ENCODE measurements around the gene KDM3B.
A peak's percentile ranks its signal among the peaks of the same experiment; 100 is the strongest.

KDM3B gene

GRCh38 chr5:138337685-138338410 is 14.6 kb upstream of the KDM3B start, which contains the start of gene FAM53C:
TSS of gene FAM53C (plus strand) at chr5:138338266. CDS start at chr5:138341336, 3,070 bp downstream.
- peak; percentile 60; the same call in 1 of the 2 replicates for TF ChIP-seq MAX (IDR thresholded peaks at IDR 0.05; ENCODE audit: low read depth, low read length)
- TF ChIP-seq MYC (IDR thresholded peaks at IDR 0.05; ENCODE audit: low read depth, low read length), result 0 out of 2 replicates have a peak, but pooled peaks have one; percentile 73
- TF ChIP-seq CTCF (IDR thresholded peaks at IDR 0.05; ENCODE audit: low read depth, low read length), result no peak
- TF ChIP-seq POLR2A (IDR thresholded peaks at IDR 0.05; ENCODE audit: extremely low read depth, insufficient read length), result peak; percentile 99
- DNase-seq (ENCODE audit: low read depth), result peak; percentile 93
- peak within 1 kb of the TSS; percentile 85 for H3K4me3 ChIP-seq (ENCODE audit: low read depth, low read length)

GRCh38 chr5:138338411-138339090 is 13.9 kb upstream of the KDM3B start:
- peak; percentile 8 for TF ChIP-seq MYC (IDR thresholded peaks at IDR 0.05; ENCODE audit: low read depth, low read length)
- no peak for TF ChIP-seq CTCF (IDR thresholded peaks at IDR 0.05; ENCODE audit: low read depth, low read length)
- peak overlapping the region; percentile 85 for H3K4me3 ChIP-seq (ENCODE audit: low read depth, low read length)
- DNase-seq (ENCODE audit: low read depth), result no peak

DNA sequence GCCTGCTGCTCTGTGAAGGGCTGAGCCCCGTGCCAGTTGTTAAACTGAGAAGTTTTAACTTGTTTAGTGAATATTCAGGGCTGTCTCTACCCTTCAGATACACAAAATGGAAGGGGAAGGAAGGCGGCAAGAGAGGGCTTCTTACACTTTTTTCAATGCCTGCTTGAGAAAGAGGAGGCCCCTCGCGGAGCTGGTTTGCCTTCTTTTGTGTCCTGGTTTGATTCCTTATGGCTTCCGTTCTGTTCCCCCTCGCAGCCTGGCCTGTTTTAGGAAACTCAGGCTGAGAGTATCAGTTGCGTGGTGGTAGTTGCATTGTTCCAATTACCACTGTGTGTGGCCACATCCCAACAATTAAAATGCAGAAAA is 13.4 kb upstream of the KDM3B start:
- no peak for TF ChIP-seq CTCF (IDR thresholded peaks at IDR 0.05; ENCODE audit: low read depth, low read length)
- no peak for TF ChIP-seq POLR2A (IDR thresholded peaks at IDR 0.05; ENCODE audit: extremely low read depth, insufficient read length)
- no peak for TF ChIP-seq MYC (IDR thresholded peaks at IDR 0.05; ENCODE audit: low read depth, low read length)
- no peak for TF ChIP-seq MAX (IDR thresholded peaks at IDR 0.05; ENCODE audit: low read depth, low read length)
- peak overlapping the region; percentile 85 for H3K4me3 ChIP-seq (ENCODE audit: low read depth, low read length)
- no peak for DNase-seq (ENCODE audit: low read depth)

- TF ChIP-seq POLR2A (IDR thresholded peaks at IDR 0.05; ENCODE audit: extremely low read depth, insufficient read length) (no peak), MYC (IDR thresholded peaks at IDR 0.05; ENCODE audit: low read depth, low read length) (no peak), CTCF (IDR thresholded peaks at IDR 0.05; ENCODE audit: low read depth, low read length) (no peak), MAX (IDR thresholded peaks at IDR 0.05; ENCODE audit: low read depth, low read length) (no peak)
- peak; percentile 71 for DNase-seq (ENCODE audit: low read depth)
- H3K4me3 ChIP-seq (ENCODE audit: low read depth, low read length), result peak overlapping the region; percentile 85
Observed at GRCh38 chr5:138339464-138339863, 13.0 kb upstream of the KDM3B start.

- TF ChIP-seq MYC (IDR thresholded peaks at IDR 0.05; ENCODE audit: low read depth, low read length), result no peak
- no peak for TF ChIP-seq MAX (IDR thresholded peaks at IDR 0.05; ENCODE audit: low read depth, low read length)
- no peak for TF ChIP-seq CTCF (IDR thresholded peaks at IDR 0.05; ENCODE audit: low read depth, low read length)
- TF ChIP-seq POLR2A (IDR thresholded peaks at IDR 0.05; ENCODE audit: extremely low read depth, insufficient read length), result no peak
- peak overlapping the region; percentile 85 for H3K4me3 ChIP-seq (ENCODE audit: low read depth, low read length)
- DNase-seq (ENCODE audit: low read depth), result no peak
Observed at GRCh38 chr5:138340008-138340407, 12.5 kb upstream of the KDM3B start.

All from NB4 (cell line).